Activated CD4-positive, alpha-beta T cell treated with anti-CD3 and anti-CD28 coated beads, Interleukin-2, Interleukin-4, amounts not matched to agents 100 ng/mL and 50 ng/mL, durations not matched to agents 16 hours and 8 hours (primary cell): ENCODE measurements around the gene CIART.
A peak's percentile ranks its signal among the peaks of the same experiment; 100 is the strongest.
"Not testable (repeated sequence)": the region's sequence is repeated elsewhere in the genome, so short reads cannot be mapped to it uniquely, and the experiment has no call there.

Source experiments
- DNase-seq: peaks from one replicate; pipeline ENCODE4 v3.0.0-alpha.2; 2020; ENCODE audit warnings: low spot score

Gene CIART

GRCh38 chr1:150281758-150282557 lies at the start of gene CIART:
TSS of gene CIART (plus strand) at chr1:150282554. CDS start at chr1:150283268, 714 bp downstream.
- DNase-seq = peak; percentile 75

GRCh38 chr1:150232921-150233320 lies 49.4 kb upstream of the CIART start:
- not testable (repeated sequence) for DNase-seq

- peak; percentile 35 for DNase-seq
Observed at GRCh38 chr1:150233359-150234308, 48.7 kb upstream of the CIART start.

DNA sequence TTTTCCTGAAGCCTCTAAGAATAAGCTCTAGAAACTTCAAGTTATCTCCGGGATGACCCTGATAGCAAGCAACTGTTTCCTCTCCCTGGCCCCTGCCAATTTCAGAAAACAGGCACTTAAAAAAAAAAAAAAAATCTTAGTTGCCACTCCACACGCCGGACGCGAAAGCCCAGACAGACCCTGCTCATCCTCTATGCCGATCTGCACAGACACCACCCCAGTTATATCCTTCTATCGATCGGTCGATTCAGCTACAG lies 48.1 kb upstream of the CIART start:
- no peak for DNase-seq

GRCh38 chr1:150234566-150235293 lies 47.6 kb upstream of the CIART start:
- peak; percentile 95 for DNase-seq

DNA sequence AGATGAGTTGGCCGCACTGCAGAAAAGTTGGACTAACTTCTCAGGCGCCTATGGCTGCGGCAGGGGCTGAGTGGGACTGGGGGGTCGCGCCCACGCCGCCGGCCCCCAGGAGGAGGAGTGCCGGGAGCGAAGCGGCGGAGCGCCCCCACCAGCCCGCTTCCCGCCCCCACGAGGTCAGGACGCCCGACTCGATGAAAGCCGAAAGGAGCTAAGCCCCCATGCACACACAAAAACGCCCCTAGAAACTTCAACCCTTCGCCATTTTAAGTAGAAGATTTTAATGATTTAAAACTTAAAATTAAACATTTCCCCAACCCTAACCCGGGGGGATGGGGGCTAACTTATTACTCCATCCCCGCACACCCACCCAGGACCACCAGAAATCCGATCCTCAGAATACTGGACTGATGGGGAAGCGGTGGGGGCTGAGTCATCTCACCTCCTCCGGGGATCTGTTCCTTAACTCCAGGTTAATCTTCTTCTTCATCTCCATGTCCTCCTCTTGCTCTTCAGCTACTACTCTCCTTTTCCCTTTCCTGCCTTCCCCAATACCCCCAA lies 47.0 kb upstream of the CIART start:
- DNase-seq = peak; percentile 22

GRCh38 chr1:150235852-150236613 lies 46.3 kb upstream of the CIART start, which contains the start of gene ANP32E:
TSS of gene ANP32E (minus strand) at chr1:150236112. CDS start at chr1:150235786, 326 bp downstream.
- peak; percentile 98 for DNase-seq

- DNase-seq = no peak
Observed at GRCh38 chr1:150236614-150237100, 45.7 kb upstream of the CIART start.

GRCh38 chr1:150237176-150237575 lies 45.2 kb upstream of the CIART start:
- DNase-seq = not testable (repeated sequence)

- DNase-seq = no peak
Observed at GRCh38 chr1:150237746-150238145, 44.6 kb upstream of the CIART start.

GRCh38 chr1:150243003-150243402 lies 39.4 kb upstream of the CIART start:
- no peak for DNase-seq

GRCh38 chr1:150249936-150250335 lies 32.4 kb upstream of the CIART start:
- no peak for DNase-seq

- no peak for DNase-seq
Observed at GRCh38 chr1:150256198-150256553, 26.2 kb upstream of the CIART start.

- no peak for DNase-seq
Observed at GRCh38 chr1:150256554-150257341, 25.6 kb upstream of the CIART start.

GRCh38 chr1:150257624-150258585 lies 24.4 kb upstream of the CIART start, which contains the start of gene CA14:
TSS of gene CA14 (plus strand) at chr1:150257774. CDS start at chr1:150258129, 355 bp downstream.
- DNase-seq = no peak

- no peak for DNase-seq
Observed at GRCh38 chr1:150259217-150259616, 23.1 kb upstream of the CIART start.

GRCh38 chr1:150259758-150260669 lies 22.3 kb upstream of the CIART start:
- no peak for DNase-seq

DNA sequence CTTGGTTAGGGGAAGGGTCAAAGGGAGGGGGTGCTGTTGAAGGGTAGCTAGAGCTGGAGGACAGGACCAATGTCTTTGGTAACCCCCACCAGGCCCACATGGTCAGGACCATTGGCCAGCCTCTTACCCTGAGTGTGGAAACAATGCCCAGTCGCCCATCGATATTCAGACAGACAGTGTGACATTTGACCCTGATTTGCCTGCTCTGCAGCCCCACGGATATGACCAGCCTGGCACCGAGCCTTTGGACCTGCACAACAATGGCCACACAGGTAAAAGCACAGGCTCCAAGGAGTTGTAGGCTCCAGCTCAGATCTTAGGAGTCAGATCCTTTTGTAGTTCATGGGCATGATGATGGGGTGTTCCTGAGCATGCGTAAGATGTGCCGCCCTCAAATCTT lies 21.0 kb upstream of the CIART start:
- DNase-seq = no peak
